Bone marrow (tissue), 2 donors: Measurements from ENCODE around the gene DMKN.
A peak's percentile ranks its signal among the peaks of the same experiment; 100 is the strongest.
"Not testable (repeated sequence)": the region's sequence is repeated elsewhere in the genome, so short reads cannot be mapped to it uniquely, and the experiment has no call there.

ENCODE experiments used
- DNase-seq, 2 donors: peaks; one replicate each; lab custom pipeline; 2025; lab: John Stamatoyannopoulos, UW

Gene DMKN

DNA sequence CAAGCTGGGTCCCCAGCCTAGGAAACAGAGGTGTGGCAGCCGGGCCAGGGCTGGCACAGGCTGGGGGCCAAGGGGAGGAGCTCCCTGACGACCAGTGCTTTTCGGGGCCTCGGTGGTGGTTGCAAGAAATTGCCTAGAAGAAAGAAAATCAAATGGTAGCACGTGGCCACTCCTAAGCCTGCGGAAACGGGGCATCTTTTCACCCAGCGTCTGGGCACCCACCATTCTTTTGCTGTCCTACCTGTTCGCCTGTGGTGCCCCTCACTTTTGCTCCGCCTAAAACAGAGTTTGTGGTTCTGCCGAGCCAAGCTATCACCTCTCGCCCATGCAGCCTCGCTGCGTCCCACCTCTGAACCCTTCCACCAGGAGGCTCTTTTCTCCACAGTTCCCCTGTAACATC, 16.0 kb downstream of the DMKN start:
- no peak for DNase-seq

DNA sequence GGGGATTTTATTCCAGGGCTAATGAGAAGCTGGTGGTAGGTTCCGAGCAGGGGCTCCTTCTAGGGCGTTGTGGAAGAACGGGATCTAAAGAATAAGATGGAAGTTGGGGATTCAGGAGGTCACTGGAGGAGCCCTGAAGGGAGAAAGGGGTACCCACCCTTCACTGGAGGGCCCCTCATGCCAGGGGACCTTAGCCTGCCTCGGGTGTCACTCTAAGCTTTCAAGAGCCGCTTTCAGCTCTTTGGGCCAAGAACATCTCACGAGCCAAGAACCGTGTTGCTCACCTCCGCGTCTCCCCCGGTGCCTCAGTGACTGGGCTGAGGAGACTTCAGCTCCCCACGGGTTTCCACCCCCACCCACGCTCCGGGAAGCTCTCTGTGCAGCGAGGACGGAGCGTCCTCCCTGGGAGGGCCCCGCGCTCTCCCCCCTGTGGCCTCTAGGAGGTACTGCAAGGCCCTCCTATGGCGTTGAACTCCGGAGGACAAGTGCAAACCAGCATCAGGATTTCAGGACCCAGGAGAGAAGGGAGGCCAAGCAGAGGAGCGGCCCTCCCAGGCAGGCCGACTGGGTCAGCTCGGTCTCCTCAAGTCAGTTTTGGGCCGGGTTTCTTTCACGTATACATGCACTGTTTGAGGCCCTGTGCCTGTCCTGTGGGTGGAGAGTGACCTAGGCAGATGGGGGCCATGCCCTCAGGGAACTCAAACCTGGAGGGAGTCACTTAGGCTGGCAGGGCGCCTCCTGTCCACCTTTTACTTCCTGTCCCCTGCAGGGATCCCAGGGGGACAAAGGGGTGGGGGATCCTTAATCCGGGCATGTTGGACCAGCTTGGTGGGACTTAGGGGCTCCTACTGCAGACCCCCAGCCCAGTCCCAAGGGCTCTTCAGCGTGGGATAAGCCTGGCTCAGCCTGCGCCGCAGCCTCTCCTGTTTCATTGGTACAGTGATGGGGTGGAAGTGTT, 18.1 kb downstream of the DMKN start:
- DNase-seq, result peak; percentile 35 to 36

DNA sequence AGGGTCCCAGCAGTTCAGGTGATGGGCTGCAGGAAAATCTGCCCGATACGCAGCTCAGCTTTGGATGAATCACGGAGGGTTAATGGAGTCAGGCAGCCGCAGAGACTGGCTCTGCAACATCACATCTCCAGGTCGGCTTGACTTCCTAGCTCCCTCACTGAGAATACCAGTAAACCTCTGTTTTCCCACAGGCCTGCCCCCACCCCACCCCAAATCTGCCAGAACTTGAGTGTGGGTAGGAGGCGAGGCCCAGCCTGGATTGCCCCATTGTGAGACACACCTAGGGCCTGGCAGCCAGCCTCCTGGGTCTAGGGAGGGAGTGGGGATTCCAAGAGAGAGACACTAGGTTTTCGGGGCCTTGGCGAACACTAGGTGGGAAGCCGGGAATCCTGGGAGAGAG, 19.5 kb downstream of the DMKN start:
- no peak for DNase-seq

DNA sequence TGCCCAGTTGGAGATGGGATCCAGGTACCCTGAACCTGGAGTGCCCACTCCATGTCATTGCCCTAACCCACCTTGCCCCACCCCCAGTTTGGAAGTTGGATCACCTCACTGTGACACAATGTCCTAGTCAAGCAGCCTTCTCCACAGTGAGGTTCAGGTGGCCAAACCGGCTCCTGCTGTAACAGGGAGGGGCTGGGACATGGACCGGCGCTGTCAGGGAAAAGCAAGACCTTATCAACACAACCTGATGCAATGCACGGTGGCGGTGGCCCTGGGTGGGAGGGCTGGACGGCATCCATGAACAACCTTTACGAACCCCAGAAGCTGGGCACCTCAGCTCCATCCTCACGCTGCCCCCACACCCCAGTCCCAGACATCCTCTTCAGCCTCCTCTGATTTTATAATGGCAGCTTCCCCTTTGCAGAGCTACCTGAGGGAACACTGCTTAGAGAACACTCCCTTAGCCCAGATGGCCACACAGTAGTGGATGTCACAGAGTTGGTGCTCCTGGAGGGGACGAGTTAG, 21.6 kb downstream of the DMKN start:
- DNase-seq, result no peak

DNA sequence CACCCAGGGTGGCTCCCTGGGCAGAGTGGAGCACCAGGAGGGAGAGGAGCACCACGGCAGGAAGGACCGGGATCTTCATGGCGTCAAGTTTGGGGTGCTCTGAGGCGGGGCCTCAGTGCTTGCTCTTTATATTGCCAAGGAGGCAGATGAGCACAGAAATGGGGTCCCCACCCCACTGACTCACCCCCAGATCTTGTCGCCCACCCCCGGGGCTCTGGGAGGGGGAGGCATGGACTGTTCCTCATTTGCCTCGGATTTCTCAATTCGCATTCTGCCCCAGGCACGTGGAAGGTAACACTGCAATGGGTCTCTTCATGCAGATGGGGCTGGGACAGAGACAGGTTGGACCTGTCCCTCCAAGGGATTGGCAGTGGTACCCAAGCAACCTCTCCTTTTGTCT, 23.1 kb downstream of the DMKN start, which contains the start of gene KRTDAP:
KRTDAP (minus strand) TSS at position 101 of the 400 bp plus-strand sequence; CDS start at position 79, 22 bp downstream.
- DNase-seq, result no peak

GRCh38 chr19:35488677-35489076, 24.8 kb downstream of the DMKN start:
- DNase-seq, result no peak

DNA sequence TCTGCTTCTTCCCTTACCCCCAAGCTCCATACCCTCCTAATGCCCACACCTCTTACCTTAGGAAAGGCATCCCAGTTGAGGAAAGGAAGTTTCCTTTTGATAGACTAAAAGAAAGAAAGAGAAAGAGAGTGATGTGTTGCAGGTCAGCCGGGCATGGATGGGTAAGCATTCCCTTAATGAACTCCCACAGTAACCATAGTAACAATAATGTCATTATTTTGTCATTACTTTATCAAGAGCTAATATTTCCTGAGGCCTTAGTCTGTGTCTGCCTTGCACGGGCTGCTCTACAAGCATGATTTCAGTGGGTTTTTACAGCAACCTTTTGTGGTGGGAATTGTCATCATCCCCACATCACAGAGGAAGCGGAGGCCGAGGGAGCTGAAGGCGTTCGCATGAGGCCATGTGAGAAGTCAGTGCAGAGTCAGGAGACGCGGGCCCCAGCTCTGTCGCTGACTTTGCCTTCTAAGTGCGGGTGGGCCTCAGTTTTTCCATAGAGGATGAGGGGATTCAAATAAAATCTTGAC, 25.7 kb downstream of the DMKN start:
- DNase-seq, result no peak

GRCh38 chr19:35486268-35486708, 27.2 kb downstream of the DMKN start:
- DNase-seq, result no peak

GRCh38 chr19:35484252-35485036, 29.0 kb downstream of the DMKN start:
- no peak for DNase-seq

DNA sequence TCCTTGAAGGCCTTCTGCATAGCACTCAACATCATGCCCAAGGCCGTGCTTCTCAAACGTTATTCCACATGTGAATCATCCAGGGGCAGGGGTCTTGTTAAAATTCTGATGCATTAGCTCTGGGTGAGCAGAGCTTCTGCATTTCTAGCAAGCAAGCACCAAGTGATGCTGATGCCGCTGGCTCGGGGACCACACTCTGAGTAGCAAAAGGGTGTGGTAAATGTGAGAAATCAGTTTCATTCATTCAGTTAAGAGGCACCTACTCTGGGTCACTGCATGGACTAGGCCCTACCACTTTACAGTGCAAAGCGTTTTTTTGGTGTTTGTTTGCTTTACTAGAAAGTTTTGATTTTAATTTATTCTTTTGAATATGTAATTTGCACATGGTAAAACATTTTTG, 30.4 kb downstream of the DMKN start:
- no peak for DNase-seq

DNA sequence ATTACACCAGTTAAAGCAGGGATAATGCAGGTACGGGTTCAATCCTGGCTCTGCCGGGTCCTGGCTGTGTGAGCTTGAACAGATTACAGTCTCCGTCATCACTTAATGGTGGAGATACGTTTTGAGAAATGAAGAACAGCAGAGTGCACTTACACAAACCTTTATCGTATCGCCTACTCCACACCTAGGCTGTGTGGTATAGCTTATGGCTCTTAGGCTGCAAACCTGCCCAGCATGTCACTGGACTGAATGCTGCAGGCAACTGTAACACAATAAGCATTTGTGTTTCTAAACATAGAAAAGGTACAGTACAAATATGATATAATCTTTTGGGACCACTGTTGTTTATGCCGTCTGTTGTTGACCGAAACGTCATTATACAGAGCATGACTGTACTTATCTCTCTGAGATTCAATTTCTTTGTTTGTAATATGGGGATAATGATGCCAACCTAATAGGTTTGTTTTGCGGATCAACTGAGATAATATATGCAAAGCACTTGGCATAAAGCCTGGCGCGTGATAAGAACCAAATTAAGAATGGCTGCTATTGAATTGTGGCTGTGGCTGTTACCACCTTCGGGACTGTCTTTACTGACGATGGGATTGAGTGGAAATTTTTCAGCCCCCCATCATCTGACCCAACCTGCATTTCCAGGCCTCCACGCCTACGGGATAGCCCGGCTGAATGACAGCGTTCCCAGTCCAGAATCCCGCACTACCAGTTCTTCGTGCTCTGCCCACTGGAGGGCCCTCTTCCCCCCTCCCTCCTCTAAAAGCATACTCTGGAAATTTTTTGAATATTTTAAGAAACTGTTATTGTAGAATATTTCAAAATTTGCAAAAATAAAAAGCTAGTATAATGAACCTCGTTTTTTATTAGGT, 34.4 kb downstream of the DMKN start:
- no peak for DNase-seq

DNA sequence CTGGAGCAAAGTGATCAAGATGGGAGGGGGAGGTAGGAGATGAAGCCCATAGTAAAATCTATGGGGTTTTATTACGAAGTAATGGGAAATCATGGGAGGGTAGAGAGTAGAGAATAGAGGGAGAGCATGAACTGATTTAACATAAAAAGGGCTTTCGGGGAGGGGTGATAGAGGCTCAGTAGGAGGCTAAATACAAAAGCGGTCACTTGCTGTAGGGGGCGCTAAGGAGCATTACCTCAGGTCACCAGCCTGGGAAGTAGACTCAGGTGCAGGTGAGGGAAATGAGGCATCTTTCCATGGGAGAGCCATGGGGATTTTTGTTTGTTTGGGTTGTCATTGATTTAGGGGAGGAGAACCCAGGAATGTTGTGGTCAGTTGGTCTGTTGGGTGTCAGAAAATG, 37.3 kb downstream of the DMKN start:
- no peak for DNase-seq

DNA sequence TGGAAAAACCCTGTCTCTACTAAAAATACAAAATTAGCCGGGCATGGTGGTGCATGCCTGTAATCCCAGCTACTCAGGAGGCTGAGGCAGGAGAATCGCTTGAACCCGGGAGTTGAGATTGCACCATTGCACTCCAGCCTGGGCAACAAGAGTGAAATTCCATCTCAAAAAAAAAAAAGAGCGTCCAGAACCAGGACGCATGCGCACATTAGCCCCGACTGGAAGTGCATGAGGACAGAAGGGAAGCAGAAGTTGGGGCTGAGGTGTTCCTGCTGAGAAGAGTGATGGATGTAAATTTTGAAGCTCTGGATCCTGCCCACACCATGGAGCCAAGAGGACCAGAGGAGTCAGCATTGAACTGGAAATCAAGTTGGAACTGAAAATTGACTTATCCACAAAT, 38.9 kb downstream of the DMKN start:
- not testable (repeated sequence) for DNase-seq

DNA sequence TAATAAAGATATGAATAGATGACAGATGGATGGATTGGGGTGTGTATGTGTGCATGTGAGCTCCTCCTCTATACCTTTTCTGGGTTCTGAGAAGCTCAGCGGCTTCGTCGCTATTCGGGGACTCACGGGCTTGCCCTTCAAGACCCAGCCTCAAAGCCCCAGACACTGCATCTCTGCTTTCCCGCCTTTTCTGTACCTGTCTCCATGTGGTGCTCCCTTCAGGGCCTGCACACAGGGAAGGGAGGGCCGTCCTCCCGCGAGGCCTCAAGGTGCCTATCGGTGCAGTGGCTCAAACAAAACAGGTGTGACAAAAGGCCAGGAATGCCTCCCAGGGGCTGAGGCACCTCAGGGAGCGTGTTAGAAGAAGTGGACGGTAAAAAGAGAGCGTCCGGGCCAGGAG, 39.3 kb downstream of the DMKN start:
- DNase-seq, result no peak

DNA sequence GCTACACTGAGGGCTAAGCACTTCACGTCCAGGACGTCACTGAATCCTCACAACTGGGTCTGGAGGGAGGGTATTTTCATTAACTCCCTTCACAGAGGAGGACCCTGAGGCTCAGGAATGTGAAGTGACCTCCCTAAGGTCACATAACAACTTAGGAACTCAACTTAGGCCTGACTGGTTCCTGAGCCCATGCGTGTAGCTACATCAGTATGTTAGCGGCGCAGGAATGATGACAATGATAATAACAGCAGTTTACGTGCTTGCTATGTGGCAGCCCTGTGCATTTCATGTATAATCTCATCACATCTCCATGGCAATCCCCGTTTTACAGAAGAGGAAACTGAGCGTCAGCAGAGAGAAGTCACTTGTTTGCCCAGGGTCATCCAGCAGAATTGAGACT, 41.5 kb downstream of the DMKN start:
- DNase-seq, result no peak

DNA sequence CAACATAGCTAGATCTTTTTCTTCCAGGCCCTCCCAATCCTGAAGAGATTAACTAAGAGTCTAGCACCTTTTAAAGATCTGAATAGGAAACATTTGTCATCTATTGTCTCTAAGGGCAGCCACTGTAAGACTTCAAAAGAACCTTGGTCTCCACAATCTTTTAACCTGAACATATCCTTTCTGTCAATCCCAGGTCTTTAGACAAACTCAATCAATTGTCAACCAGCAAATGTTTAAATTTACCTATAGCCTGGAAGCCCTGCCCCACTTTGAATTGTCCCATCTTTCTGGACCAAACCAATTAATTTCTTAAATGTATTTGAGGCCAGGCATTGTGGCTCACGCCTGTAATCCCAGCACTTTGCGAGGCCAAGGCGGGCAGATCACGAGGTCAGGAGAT, 42.4 kb downstream of the DMKN start:
- DNase-seq, result not testable (repeated sequence)

DNA sequence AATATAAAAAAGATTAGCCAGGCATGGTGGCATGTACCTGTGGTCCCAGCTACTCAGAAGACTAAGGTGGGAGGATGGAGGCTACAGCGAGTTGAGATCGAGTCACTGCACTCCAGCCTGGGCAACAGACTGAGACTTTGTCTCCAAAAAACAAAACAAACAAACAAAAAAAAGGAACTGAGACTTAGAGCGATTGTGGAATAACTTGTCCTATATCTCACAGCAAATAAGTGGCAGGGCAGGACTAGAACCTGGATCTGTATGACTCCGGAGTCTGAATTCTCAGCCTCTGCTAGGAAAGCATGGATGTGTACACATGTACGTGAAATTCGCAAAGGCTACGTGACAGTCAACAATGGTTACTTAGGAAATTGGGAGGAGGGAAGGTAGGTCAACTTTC, 43.3 kb downstream of the DMKN start:
- no peak for DNase-seq

- DNase-seq, result peak in 1 of 2 donors; percentile 49
These were observed 44.8 kb downstream of the DMKN start for GRCh38 chr19:35468637-35469036.

GRCh38 chr19:35466259-35466658, 47.2 kb downstream of the DMKN start:
- no peak for DNase-seq

DNA sequence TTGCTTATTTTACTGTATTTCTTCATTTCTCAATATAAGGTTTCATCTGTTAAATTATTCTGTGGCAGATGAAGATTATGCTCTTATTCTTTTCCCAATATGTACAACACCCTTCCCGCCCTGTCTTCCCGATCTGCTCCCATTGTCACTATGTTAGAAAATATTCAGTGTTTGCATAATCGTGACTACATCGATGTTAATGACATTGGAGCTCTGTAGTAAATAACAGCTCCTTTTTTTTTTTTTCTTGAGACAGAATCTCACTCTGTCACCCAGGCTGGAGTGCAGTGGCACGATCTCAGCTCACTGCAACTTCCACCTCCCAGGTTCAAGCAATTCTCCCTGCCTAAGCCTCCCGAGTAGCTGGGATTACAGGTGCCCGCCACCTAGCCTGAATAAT, 50.5 kb downstream of the DMKN start:
- DNase-seq, result not testable (repeated sequence)

- DNase-seq, result peak; percentile 36 to 95
These were observed 50.9 kb downstream of the DMKN start for GRCh38 chr19:35462476-35462953.
